ENCODE measurements around the gene ASPG.

Gene ASPG

GRCh38 chr14:104075530-104076151, 9.9 kb upstream of the ASPG start:
- no peak for DNase-seq (ENCODE audit: low spot score)

DNA sequence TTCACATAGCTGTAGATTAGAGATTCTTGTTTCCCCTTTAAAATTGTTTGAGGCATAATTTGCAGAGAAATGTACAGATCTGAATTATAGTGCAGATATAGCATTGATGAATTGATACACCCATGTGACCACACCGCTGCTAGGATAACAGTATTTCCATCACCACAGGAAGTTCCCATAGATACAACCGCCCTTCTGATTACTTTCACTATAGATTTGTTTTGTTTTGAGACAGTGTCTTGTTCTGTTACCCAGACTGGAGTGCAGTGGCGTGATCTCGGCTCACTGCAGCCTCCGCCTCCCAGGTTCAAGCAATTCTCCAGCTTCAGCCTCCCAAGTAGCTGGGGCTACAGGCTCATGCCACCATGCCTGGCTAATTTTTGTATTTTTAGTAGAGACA, 8.8 kb upstream of the ASPG start:
- DNase-seq (ENCODE audit: low spot score): no peak

DNA sequence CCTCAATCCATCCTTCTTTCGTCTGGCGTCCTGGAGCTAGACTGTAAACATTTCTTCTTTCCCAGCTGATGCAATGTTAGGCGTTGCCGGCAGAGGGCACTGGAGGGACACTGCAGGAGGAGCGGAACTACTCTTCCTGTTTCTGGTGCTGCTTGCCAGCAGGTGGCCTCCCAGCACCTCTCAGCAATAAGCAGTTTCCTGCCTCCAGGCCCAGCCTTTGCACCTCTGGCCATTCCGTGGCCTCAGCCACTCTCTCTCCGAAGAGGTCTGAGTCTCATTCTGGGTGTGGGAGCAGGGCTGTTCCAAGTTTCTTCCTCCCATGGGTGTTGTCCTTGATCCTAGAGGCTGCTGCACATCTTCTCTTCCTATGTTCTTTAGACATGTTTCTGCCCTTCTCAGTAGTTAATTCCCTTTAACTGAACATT, 7.5 kb upstream of the ASPG start:
- DNase-seq (ENCODE audit: low spot score): peak; percentile 91

DNA sequence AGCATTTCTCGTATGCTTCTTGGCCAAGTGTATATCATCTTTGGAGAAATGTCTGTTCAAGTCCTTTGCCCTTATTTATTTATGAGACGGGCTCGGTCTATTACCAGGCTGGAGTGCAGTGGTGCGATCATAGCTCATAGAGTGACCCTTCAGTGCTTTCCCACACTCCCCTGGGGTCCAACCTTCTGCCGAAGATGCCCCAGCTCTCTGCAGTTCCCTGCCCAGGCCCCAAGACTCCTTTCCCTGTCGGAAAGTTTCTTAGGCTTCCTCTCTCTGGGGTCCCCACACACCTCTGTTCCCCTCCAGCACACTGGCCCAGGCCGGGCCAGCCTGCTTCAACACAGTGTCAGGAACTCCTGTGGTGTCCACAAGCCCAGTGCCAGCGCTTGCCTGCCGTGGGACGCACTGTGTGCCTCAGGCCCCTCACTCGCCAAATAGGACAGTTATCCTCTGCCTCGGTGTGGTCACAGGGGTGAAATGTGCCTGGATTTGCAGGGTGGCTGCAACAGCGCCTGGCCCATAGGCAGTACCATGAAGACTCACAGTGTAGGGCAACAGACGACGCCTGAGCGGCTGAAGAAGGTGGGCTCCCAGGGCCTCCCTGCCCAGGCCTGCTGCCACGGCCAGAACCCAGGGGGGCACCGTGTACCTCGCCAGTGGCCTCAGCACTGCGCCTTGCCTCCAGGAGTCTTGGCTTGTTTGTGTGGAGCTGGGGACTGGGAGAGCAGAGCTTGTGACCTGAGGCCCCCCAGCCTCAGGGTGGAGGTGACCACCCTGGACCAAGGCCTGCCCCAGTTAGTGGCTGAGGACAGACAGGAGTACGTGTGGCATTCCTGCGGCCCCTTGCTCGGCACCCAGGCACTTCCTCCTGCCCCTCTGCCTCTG, 4.9 kb upstream of the ASPG start:
- DNase-seq (ENCODE audit: low spot score): no peak

GRCh38 chr14:104081261-104081835, 4.2 kb upstream of the ASPG start:
- DNase-seq (ENCODE audit: low spot score): peak; percentile 3

DNA sequence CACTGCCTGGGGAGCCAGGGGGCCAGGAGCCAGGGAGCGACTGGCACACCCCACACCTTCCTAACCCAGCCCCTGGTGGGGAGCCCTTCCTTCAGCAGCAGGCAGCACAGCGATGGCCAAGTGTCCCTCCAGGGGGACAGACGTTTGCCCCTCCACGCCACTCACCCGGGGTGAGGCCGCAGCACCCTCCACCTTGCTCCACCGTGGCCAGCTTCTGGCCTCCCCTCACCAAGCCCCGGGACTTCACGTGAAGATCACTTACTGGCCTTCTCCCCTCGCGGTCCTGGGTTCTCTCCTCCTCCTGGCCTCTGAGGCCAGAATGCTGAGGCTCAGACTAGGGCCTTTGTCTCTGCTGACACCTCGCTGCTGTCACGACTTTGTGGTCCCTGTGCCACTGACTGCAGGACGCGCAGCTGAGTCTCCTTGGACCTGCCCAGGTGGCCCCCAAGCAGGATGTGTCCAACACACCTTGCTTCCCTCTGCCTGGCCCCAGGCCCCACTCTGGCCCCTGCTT, 3.5 kb upstream of the ASPG start:
- DNase-seq (ENCODE audit: low spot score): peak; percentile 7

- DNase-seq (ENCODE audit: low spot score): peak; percentile 4
These were observed 2.7 kb upstream of the ASPG start for GRCh38 chr14:104082807-104083206.

- no peak for DNase-seq (ENCODE audit: low spot score)
These were observed 1.1 kb upstream of the ASPG start for GRCh38 chr14:104084251-104085002.

DNA sequence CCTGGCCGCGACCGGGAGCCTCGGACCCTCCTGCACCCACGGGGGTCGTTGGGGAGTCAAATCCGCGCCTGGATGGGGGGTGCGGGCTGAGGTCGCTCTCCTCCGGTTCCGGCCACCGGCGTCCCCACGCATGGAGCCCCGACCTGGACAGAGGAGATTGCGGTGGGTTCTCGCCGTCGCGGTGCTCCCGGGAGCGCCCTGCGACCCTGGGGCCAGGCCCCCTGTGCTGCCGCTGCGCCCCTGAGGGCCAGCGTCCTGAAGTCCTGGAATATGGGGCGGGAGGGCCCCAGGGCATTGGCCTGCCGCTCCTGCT, 345 bp downstream of the ASPG start:
- DNase-seq (ENCODE audit: low spot score): no peak

GRCh38 chr14:104086210-104086660, 735 bp downstream of the ASPG start:
- DNase-seq (ENCODE audit: low spot score): no peak

DNA sequence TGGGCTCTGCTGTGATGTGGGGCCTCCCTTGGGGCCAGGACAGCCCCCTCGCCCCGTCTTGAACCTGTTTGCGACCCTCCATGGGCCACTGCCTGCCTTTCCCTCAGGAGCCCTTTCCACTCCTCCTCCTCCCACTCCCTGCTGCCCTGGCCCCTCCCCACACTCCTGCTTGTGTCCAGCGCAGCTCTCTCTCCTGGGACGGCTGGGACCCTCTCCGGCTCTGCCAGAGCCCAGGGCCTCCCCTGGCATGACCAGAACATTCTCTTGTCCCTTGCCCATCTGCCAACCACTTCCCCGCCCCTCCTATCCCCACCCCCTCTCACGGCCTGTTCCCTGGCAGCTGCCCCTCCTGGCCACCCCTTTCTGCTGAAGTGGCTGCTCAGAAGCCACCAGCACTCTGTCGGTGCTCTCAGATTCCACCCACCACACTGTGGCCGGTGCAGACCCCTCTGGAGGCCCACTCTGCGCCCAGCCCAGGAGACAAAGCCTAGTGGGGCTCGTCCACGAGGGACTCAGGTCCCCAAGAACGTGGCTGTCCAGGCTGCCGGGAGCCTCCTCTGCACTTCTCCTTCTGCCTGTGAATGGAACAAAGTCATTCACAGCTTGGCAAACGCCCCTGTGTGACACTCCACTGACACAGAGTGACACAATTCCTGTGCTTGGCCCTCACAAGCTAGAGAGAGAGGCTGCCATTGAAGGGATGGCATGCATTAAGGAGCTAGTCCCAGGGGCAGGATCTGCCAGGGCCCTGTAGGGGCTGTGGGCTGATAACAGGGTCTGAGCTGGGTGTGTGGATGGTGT, 1.4 kb downstream of the ASPG start:
- DNase-seq (ENCODE audit: low spot score): no peak

DNA sequence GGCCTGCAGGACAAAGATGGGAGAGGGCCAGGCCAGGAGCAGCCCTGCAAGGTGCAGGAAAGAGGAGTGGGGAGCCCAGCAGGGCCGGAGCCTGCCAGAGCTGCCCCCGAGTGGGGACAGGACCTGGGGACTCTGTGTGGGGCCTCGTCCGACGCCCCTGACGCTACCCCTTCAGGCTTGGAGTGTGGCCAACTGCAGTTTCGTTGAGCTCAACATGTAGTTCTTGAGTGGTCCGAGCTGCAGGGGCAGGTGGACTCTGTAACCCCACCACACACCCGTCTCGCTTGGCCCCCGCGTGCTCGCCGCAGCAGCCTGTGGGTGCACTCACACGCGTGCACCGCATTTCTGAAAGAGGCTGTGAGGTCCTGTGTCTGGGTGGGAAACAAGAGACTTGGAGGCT, 2.0 kb downstream of the ASPG start:
- DNase-seq (ENCODE audit: low spot score): no peak

- no peak for DNase-seq (ENCODE audit: low spot score)
These were observed 2.7 kb downstream of the ASPG start for GRCh38 chr14:104087981-104088850.

GRCh38 chr14:104090071-104090748, 4.7 kb downstream of the ASPG start:
- DNase-seq (ENCODE audit: low spot score): no peak

DNA sequence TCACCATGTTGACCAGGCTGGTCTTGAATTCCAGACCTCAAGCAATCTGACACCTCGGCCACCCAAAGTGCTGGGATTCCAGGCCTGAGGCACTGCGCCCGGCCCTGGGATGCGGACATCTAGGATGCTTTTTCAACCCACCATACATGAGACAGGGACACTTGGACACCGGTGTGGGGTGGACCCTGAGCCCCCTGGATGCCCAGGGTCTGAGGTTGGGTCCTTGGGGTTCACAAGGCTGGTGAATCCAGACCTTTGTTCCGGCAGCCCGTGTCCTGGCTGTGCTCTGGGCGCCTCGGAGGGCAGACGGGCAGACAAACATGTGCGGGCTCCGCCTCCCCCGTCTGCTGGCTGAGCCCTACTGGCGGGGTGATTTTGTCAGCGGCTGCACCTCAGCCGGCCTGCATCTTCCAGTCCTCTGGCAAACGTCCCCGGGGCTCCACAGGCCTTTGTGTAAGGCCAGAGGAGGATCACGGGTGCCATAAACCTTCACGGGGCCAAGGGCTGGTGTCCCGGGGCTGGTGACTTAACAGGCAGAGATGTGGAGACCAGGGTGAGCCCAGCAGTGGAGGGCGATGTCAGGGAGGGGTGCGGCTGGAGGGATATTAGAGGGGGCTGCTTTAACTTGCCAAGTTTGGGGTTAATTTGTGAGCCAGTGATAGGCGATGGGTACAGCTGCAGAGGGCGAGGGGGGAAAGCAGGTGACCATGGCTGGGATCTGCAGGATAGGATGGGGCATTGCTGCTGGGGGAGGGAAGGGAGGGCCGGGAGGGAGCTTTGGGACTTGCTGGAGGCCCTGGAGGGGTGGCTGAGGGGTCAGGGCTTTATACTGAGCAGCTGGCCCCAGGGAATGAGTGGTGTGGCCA, 5.8 kb downstream of the ASPG start:
- no peak for DNase-seq (ENCODE audit: low spot score)

DNA sequence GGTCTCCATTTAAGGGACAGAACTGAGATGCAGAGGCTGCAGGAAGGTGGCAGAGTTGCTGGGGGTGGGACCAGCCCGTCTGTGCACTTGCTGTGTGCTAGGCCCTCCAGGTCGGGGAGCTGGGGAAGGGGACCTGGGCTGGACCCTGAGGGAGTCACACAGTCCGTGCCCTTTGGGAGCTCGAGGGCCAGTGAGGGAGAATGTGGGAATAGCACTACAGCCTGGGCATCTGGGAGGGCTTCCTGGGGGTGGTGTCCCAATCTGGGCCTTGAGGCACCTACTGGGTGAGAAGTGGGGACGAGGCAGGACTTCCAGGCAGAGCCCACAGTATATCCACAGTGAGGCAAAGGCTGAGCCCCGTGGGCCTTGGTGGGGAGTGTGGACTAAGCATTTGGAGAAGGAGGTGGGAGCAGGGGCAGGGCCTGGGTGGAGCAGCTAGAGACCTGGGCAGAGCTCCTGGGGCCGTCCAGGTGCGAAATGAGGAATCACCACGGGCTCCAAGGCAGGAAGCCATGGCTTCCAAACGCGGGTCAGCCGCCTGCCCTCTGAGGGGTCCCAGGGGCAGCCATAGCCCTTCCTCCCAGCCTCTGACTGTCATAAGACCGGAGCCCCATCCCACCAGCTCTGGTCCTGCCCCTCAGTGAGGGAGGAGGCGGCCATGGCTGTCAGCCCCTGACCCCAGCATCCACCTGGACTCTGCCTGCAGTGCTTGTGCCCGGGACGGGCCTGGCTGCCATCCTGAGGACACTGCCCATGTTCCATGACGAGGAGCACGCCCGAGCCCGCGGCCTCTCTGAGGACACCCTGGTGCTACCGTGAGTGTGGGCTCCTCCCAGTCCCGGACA, 6.6 kb downstream of the ASPG start:
- no peak for DNase-seq (ENCODE audit: low spot score)

GRCh38 chr14:104092931-104093365, 7.4 kb downstream of the ASPG start:
- no peak for DNase-seq (ENCODE audit: low spot score)

All from hepatic stellate cell (primary cell).